DOHH2 (cell line): ENCODE data around the gene TACR3.

Source experiments
- H3F3A ChIP-seq: fragments of 200-600 bp; sonication (generic), shearing (Covaris generic); 2 replicates; pipeline ENCODE4 v1.6.0; 2016; ENCODE audit warnings: antibody characterized with exemption, mild to moderate bottlenecking; ENCODE audit not compliant: control insufficient read depth, insufficient read depth
- H3K27ac ChIP-seq: fragments of 200-600 bp; sonication (generic); 2 replicates; pipeline ENCODE4 v1.5.1; 2014; ENCODE audit warnings: low read depth, mild to moderate bottlenecking, low read length, moderate library complexity
- H3K27me3 ChIP-seq: fragments of 200-600 bp; sonication (generic); 2 replicates; pipeline ENCODE4 v1.6.1; 2014; ENCODE audit warnings: mild to moderate bottlenecking, low read length, mixed read lengths; ENCODE audit not compliant: control insufficient read depth
- H3K36me3 ChIP-seq: fragments of 200-600 bp; sonication (generic); 2 replicates; pipeline ENCODE4 v1.6.1; 2014; ENCODE audit warnings: mild to moderate bottlenecking, low read length, moderate library complexity, mixed read lengths; ENCODE audit not compliant: control insufficient read depth
- H3K4me1 ChIP-seq: fragments of 200-600 bp; sonication (generic); 2 replicates; pipeline ENCODE4 v1.6.1; 2014; ENCODE audit warnings: mild to moderate bottlenecking, low read length, mixed read lengths; ENCODE audit not compliant: control insufficient read depth
- H3K4me2 ChIP-seq: fragments of 200-600 bp; sonication (generic); 2 replicates; pipeline ENCODE4 v1.6.0; 2014; ENCODE audit warnings: mild to moderate bottlenecking, low read length, moderate library complexity
- H3K4me3 ChIP-seq: fragments of 200-600 bp; sonication (generic); 2 replicates; pipeline ENCODE4 v1.5.1; 2014; ENCODE audit warnings: mild to moderate bottlenecking, low read length, mixed read lengths
- H3K79me2 ChIP-seq: fragments of 200-600 bp; sonication (generic); 2 replicates; pipeline ENCODE4 v1.6.1; 2014; ENCODE audit warnings: mild to moderate bottlenecking, low read length, mixed read lengths; ENCODE audit not compliant: control insufficient read depth
- H3K9me2 ChIP-seq: fragments of 200-600 bp; sonication (generic); replicated peaks from 2 replicates; pipeline ENCODE4 v1.6.1; 2014; ENCODE audit warnings: mild to moderate bottlenecking, low read length, mixed read lengths; ENCODE audit not compliant: control insufficient read depth
- H3K9me3 ChIP-seq: fragments of 200-600 bp; sonication (generic); 2 replicates; pipeline ENCODE4 v1.6.1; 2014; ENCODE audit warnings: antibody characterized with exemption, low read length, mixed read lengths; ENCODE audit not compliant: control insufficient read depth, insufficient read depth
- H4K20me1 ChIP-seq: fragments of 200-600 bp; sonication (generic); 2 replicates; pipeline ENCODE4 v1.6.0; 2014; ENCODE audit warnings: low read depth, mild to moderate bottlenecking, antibody characterized with exemption, low read length, moderate library complexity; ENCODE audit not compliant: control insufficient read depth, insufficient read depth
- EZH2phosphoT487 ChIP-seq: fragments of 200-600 bp; sonication (generic); IDR thresholded peaks from 2 replicates; pipeline ENCODE4 v1.6.1; 2017; ENCODE audit warnings: borderline replicate concordance, mild to moderate bottlenecking, antibody characterized with exemption, low read length, moderate library complexity, mixed read lengths
- TF ChIP-seq, protein P1 (sequence below): fragments of 200-600 bp; sonication (generic); IDR thresholded peaks from one replicate; pipeline ENCODE4 v1.5.1; 2014; ENCODE audit warnings: antibody characterized with exemption, mild to moderate bottlenecking, low read depth, low read length; ENCODE audit not compliant: poor library complexity, severe bottlenecking

The TACR3 gene, protein sequence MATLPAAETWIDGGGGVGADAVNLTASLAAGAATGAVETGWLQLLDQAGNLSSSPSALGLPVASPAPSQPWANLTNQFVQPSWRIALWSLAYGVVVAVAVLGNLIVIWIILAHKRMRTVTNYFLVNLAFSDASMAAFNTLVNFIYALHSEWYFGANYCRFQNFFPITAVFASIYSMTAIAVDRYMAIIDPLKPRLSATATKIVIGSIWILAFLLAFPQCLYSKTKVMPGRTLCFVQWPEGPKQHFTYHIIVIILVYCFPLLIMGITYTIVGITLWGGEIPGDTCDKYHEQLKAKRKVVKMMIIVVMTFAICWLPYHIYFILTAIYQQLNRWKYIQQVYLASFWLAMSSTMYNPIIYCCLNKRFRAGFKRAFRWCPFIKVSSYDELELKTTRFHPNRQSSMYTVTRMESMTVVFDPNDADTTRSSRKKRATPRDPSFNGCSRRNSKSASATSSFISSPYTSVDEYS

DNA sequence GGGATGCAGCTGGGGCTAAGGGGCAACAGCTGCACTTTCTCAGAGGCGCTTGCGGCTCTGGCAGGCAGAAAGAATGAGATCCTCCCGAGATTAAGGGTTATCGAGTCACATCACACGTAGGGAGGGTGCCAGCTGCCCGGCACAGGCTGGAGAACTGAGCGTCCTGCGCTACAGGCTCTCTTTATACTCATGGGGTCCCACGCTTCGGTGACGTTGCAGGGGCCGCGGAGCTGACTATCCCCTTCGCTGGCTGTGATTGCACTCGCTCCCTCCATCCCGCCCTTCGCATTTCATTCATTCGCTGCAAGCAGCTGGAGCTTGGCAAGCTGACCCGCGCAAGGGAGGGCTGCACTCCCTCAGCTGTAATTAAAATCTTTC, at the start of gene TACR3:
Gene TACR3, minus strand, starts transcription at position 156 of the 378 bp plus-strand sequence. CDS start 310 bp downstream, outside the sequence.
- no peak for TF ChIP-seq EZH2phosphoT487
- TF ChIP-seq, protein P1, sequence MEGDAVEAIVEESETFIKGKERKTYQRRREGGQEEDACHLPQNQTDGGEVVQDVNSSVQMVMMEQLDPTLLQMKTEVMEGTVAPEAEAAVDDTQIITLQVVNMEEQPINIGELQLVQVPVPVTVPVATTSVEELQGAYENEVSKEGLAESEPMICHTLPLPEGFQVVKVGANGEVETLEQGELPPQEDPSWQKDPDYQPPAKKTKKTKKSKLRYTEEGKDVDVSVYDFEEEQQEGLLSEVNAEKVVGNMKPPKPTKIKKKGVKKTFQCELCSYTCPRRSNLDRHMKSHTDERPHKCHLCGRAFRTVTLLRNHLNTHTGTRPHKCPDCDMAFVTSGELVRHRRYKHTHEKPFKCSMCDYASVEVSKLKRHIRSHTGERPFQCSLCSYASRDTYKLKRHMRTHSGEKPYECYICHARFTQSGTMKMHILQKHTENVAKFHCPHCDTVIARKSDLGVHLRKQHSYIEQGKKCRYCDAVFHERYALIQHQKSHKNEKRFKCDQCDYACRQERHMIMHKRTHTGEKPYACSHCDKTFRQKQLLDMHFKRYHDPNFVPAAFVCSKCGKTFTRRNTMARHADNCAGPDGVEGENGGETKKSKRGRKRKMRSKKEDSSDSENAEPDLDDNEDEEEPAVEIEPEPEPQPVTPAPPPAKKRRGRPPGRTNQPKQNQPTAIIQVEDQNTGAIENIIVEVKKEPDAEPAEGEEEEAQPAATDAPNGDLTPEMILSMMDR = no peak

DNA sequence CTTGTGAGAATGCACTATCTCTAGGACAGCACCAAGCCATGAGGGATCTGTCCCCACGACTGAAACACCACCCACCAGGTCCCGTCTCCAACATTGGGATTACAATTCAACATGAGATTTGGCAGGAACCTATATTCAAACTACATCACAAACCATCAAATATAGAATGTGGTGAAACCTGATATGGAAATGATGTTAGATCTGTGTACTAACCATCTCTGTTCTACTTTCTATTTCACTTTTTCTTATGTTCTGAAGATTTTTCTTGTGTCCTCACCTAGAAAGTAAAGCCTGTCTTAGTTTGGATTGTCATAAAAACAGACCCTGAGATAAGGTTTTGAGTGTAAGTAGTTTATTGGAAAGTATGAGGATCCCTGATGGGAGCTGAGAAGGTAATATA, 37.8 kb upstream of the TACR3 start:
- no peaks in the 10 kb centered on the region for H3F3A ChIP-seq
- no peak overlapping the region for H3K27ac ChIP-seq
- no peaks in the 10 kb centered on the region for H3K79me2 ChIP-seq
- no peaks in the 10 kb centered on the region for H4K20me1 ChIP-seq
- H3K36me3 ChIP-seq = no peaks in the 10 kb centered on the region
- no peaks in the 10 kb centered on the region for H3K27me3 ChIP-seq
- no peak overlapping the region for H3K4me2 ChIP-seq
- no peak overlapping the region for H3K4me3 ChIP-seq
- H3K4me1 ChIP-seq = no peaks in the 10 kb centered on the region
- H3K9me3 ChIP-seq = no peaks in the 10 kb centered on the region
- TF ChIP-seq, protein P1 = no peak
- no peak for TF ChIP-seq EZH2phosphoT487
- H3K9me2 ChIP-seq = no peaks in the 10 kb centered on the region

More for the DNA sequence above, at the start of gene TACR3:
- Histone ChIP-seq H3K36me3 (no peaks in the 10 kb centered on the region), H3K27me3 (no peaks in the 10 kb centered on the region), H3K79me2 (no peaks in the 10 kb centered on the region), H3K9me2 (no peaks in the 10 kb centered on the region), H3K4me1 (no peaks in the 10 kb centered on the region), H3K4me3 (no peak within 1 kb of the TSS), H4K20me1 (no peaks in the 10 kb centered on the region), H3F3A (no peaks in the 10 kb centered on the region), H3K4me2 (no peak within 1 kb of the TSS), H3K27ac (no peak within 1 kb of the TSS), H3K9me3 (no peaks in the 10 kb centered on the region)

DNA sequence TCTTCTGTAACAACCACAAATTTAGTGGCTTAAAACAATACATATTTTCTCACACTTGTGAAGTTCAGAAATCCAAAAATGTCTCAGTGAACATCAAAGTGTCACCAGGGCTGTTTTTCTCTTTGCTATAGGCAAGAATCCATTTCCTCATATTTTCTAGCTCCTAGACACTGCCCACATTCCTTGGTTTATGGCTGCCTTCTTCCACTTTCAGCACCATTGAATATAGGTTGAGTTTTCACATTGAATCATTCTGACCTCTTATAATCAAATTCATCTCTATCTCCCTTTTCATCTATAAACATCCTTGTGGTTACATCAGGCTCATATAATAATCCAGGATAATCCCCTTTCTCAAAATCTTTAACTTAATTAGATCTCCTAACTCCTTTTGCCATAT, 37.0 kb upstream of the TACR3 start:
- H3F3A ChIP-seq = no peaks in the 10 kb centered on the region
- H3K4me2 ChIP-seq = no peak overlapping the region
- H3K36me3 ChIP-seq = no peaks in the 10 kb centered on the region
- H3K4me1 ChIP-seq = no peaks in the 10 kb centered on the region
- TF ChIP-seq, protein P1 = no peak
- TF ChIP-seq EZH2phosphoT487 = no peak
- no peak overlapping the region for H3K4me3 ChIP-seq
- H3K79me2 ChIP-seq = no peaks in the 10 kb centered on the region
- no peaks in the 10 kb centered on the region for H3K9me2 ChIP-seq
- H3K27ac ChIP-seq = no peak overlapping the region
- no peaks in the 10 kb centered on the region for H3K27me3 ChIP-seq
- no peaks in the 10 kb centered on the region for H3K9me3 ChIP-seq
- no peaks in the 10 kb centered on the region for H4K20me1 ChIP-seq
